ENCODE measurements around the gene FGFR3. TPM values are rescaled to one million over a fixed set of nuclear protein-coding genes. Genes with fewer than 3 reads are reported as not detected.
"Not testable (repeated sequence)": the region's sequence is repeated elsewhere in the genome, so short reads cannot be mapped to it uniquely, and the experiment has no call there.

The FGFR3 gene
- total and polyA plus RNA-seq, 12 donors, result 1.2 to 6.6 (median 2.4) TPM

GRCh38 chr4:1833307-1834046 is 40.4 kb downstream of the FGFR3 start:
- TF ChIP-seq CTCF (IDR thresholded peaks at IDR 0.05), result no peak
- 93% methylated on average over 14 of the region's 14 CpGs for WGBS, 2 donors
- H3K4me1 ChIP-seq, result no peaks in the 10 kb centered on the region
- H3K4me3 ChIP-seq, result no peak overlapping the region
- DNase-seq, result no peak
- ATAC-seq, result peak in 3 of 8 donors; percentile 15 to 22 (median 22)
- H3K27me3 ChIP-seq, result no peaks in the 10 kb centered on the region
- H3K27ac ChIP-seq, result no peak overlapping the region
- intact Hi-C loops (cut with DNase I), result loop anchor here in 1 of 10 donors (10.0 kb wide), 1 partner anchor 61 kb away; no protein-coding TSS in a partner anchor
- H3K9me3 ChIP-seq, result no peaks in the 10 kb centered on the region
- H3K36me3 ChIP-seq, result peaks cover 3 to 93% (median 55%) of the 10 kb centered on the region in 9 donors

GRCh38 chr4:1834047-1834775 is 41.1 kb downstream of the FGFR3 start:
- Histone ChIP-seq H3K9me3 (no peaks in the 10 kb centered on the region), H3K27me3 (no peaks in the 10 kb centered on the region), H3K4me3 (no peak overlapping the region), H3K4me1 (no peaks in the 10 kb centered on the region), H3K36me3 (peaks cover 3 to 100% (median 57%) of the 10 kb centered on the region in 9 donors), H3K27ac (no peak overlapping the region)
- ATAC-seq (no peak), DNase-seq (no peak)
- intact Hi-C loops (cut with DNase I), result loop anchor here in 1 of 10 donors (10.0 kb wide), 1 partner anchor 61 kb away; no protein-coding TSS in a partner anchor
- 80 to 87% methylated on average over 21 of the region's 21 CpGs for WGBS, 2 donors
- no peak for TF ChIP-seq CTCF (IDR thresholded peaks at IDR 0.05)

GRCh38 chr4:1835836-1836235 is 42.7 kb downstream of the FGFR3 start:
- not testable (repeated sequence) for H3K27me3 ChIP-seq, H3K4me3 ChIP-seq, H3K4me1 ChIP-seq, H3K27ac ChIP-seq, H3K9me3 ChIP-seq, DNase-seq, ATAC-seq
- peaks cover 3 to 100% (median 71%) of the 10 kb centered on the region in 9 donors for H3K36me3 ChIP-seq
- intact Hi-C loops (cut with DNase I), result loop anchor here in 1 of 10 donors (10.0 kb wide), 1 partner anchor 59 kb away; no protein-coding TSS in a partner anchor
- 96 to 97% methylated on average over 8 of the region's 8 CpGs for WGBS, 2 donors

GRCh38 chr4:1836650-1837049 is 43.6 kb downstream of the FGFR3 start:
- Histone ChIP-seq H3K36me3 (peaks cover 3 to 100% (median 67%) of the 10 kb centered on the region in 9 donors), H3K4me3 (no peak overlapping the region), H3K9me3 (no peaks in the 10 kb centered on the region), H3K4me1 (no peaks in the 10 kb centered on the region), H3K27me3 (no peaks in the 10 kb centered on the region), H3K27ac (no peak overlapping the region)
- ATAC-seq (no peak), DNase-seq (no peak)
- WGBS, 2 donors, result 97 to 98% methylated on average over 7 of the region's 7 CpGs
- intact Hi-C loops (cut with DNase I), result loop anchor here in 1 of 10 donors (10.0 kb wide), 1 partner anchor 58 kb away; no protein-coding TSS in a partner anchor
- no peak for TF ChIP-seq CTCF (IDR thresholded peaks at IDR 0.05)

Measured in heart right ventricle (tissue), 16 donors.